ENCODE results near the gene EPHA4.

- no peak for TF ChIP-seq EZH2 (IDR thresholded peaks at IDR 0.05; ENCODE audit: insufficient read depth, poor library complexity, severe bottlenecking)
- TF ChIP-seq EZH2phosphoT487 (IDR thresholded peaks at IDR 0.05; ENCODE audit: insufficient read depth, low read depth), result no peak
These were observed 182.2 kb downstream of the EPHA4 start for GRCh38 chr2:221389904-221390303.

All from GM23248 (cell line).